Mononuclear cell (primary cell): ENCODE results near the gene MAEA. TPM values are rescaled to one million over a fixed set of nuclear protein-coding genes. Genes with fewer than 3 reads are reported as not detected.
"Not testable (repeated sequence)": the region's sequence is repeated elsewhere in the genome, so short reads cannot be mapped to it uniquely, and the experiment has no call there.

Experiments
- H3K27me3 ChIP-seq: 2 replicates; pipeline ENCODE4 v1.6.0; 2011; ENCODE audit warnings: low read length, control low read depth; ENCODE audit not compliant: insufficient read depth
- H3K4me1 ChIP-seq: 2 replicates; pipeline ENCODE4 v1.5.1; 2011; ENCODE audit warnings: mild to moderate bottlenecking, low read length, control low read depth; ENCODE audit not compliant: insufficient read depth
- H3K4me3 ChIP-seq: 2 replicates; pipeline ENCODE4 v1.5.1; 2011; ENCODE audit warnings: mild to moderate bottlenecking, low read length, moderate library complexity
- H3K9me3 ChIP-seq: 2 replicates; pipeline ENCODE4 v1.5.1; 2011; ENCODE audit warnings: low read depth, mild to moderate bottlenecking, control low read depth, low read length
- total RNA-seq: library from RNA; depleted of rRNA; stranded (reverse); fragments of >200 nt; gene quantifications from one replicate; pipeline ENCODE4 v1.2.3, GENCODE V29; 2012

Gene MAEA
- total RNA-seq, 1 donor = 33.8 TPM

- H3K9me3 ChIP-seq = no peaks in the 10 kb centered on the region
- H3K4me3 ChIP-seq = no peak overlapping the region
- peaks cover 15% of the 10 kb centered on the region for H3K4me1 ChIP-seq
- no peaks in the 10 kb centered on the region for H3K27me3 ChIP-seq
These were observed 3.7 kb upstream of the MAEA start for GRCh38 chr4:1285790-1286553.

GRCh38 chr4:1288786-1289185 lies 905 bp upstream of the MAEA start:
- no peaks in the 10 kb centered on the region for H3K9me3 ChIP-seq
- no peaks in the 10 kb centered on the region for H3K27me3 ChIP-seq
- peak overlapping the region; percentile 80 for H3K4me3 ChIP-seq

GRCh38 chr4:1290165-1290977 lies 680 bp downstream of the MAEA start:
- Histone ChIP-seq H3K27me3 (no peaks in the 10 kb centered on the region), H3K4me1 (peaks cover 54% of the 10 kb centered on the region), H3K9me3 (no peaks in the 10 kb centered on the region), H3K4me3 (peak overlapping the region; percentile 80)

More at GRCh38 chr4:1288786-1289185, 905 bp upstream of the MAEA start:
- H3K4me1 ChIP-seq = peaks cover 42% of the 10 kb centered on the region

- Histone ChIP-seq H3K27me3 (no peaks in the 10 kb centered on the region), H3K4me3 (peak overlapping the region; percentile 80), H3K9me3 (no peaks in the 10 kb centered on the region), H3K4me1 (peaks cover 54% of the 10 kb centered on the region)
These were observed 1.4 kb downstream of the MAEA start for GRCh38 chr4:1291091-1291490.

- H3K9me3 ChIP-seq = no peaks in the 10 kb centered on the region
- H3K4me1 ChIP-seq = peaks cover 54% of the 10 kb centered on the region
- H3K27me3 ChIP-seq = no peaks in the 10 kb centered on the region
- H3K4me3 ChIP-seq = no peak overlapping the region
These were observed 2.5 kb downstream of the MAEA start for GRCh38 chr4:1291996-1292702.

- not testable (repeated sequence) for H3K4me3 ChIP-seq, H3K27me3 ChIP-seq, H3K9me3 ChIP-seq
- H3K4me1 ChIP-seq = peaks cover 54% of the 10 kb centered on the region
These were observed 3.0 kb downstream of the MAEA start for GRCh38 chr4:1292703-1293011.

GRCh38 chr4:1293531-1293941 lies 3.8 kb downstream of the MAEA start:
- H3K27me3 ChIP-seq = no peaks in the 10 kb centered on the region
- H3K9me3 ChIP-seq = no peaks in the 10 kb centered on the region
- peaks cover 54% of the 10 kb centered on the region for H3K4me1 ChIP-seq
- H3K4me3 ChIP-seq = no peak overlapping the region

- Histone ChIP-seq H3K4me1 (peaks cover 53% of the 10 kb centered on the region), H3K27me3 (no peaks in the 10 kb centered on the region), H3K4me3 (no peak overlapping the region), H3K9me3 (no peaks in the 10 kb centered on the region)
These were observed 4.3 kb downstream of the MAEA start for GRCh38 chr4:1293991-1294390.

GRCh38 chr4:1294424-1294823 lies 4.7 kb downstream of the MAEA start:
- H3K9me3 ChIP-seq = no peaks in the 10 kb centered on the region
- H3K27me3 ChIP-seq = no peaks in the 10 kb centered on the region
- H3K4me3 ChIP-seq = no peak overlapping the region
- peaks cover 53% of the 10 kb centered on the region for H3K4me1 ChIP-seq

GRCh38 chr4:1294891-1295290 lies 5.2 kb downstream of the MAEA start:
- H3K27me3 ChIP-seq = no peaks in the 10 kb centered on the region
- no peaks in the 10 kb centered on the region for H3K9me3 ChIP-seq
- H3K4me1 ChIP-seq = peaks cover 58% of the 10 kb centered on the region
- H3K4me3 ChIP-seq = no peak overlapping the region

- Histone ChIP-seq H3K4me3 (no peak overlapping the region), H3K4me1 (peaks cover 60% of the 10 kb centered on the region), H3K9me3 (no peaks in the 10 kb centered on the region), H3K27me3 (no peaks in the 10 kb centered on the region)
These were observed 5.8 kb downstream of the MAEA start for GRCh38 chr4:1295405-1296055.

GRCh38 chr4:1296324-1297022 lies 6.8 kb downstream of the MAEA start:
- no peaks in the 10 kb centered on the region for H3K27me3 ChIP-seq
- no peak overlapping the region for H3K4me3 ChIP-seq
- H3K4me1 ChIP-seq = peaks cover 60% of the 10 kb centered on the region
- no peaks in the 10 kb centered on the region for H3K9me3 ChIP-seq

- Histone ChIP-seq H3K4me1 (peaks cover 60% of the 10 kb centered on the region), H3K27me3 (no peaks in the 10 kb centered on the region), H3K9me3 (no peaks in the 10 kb centered on the region), H3K4me3 (no peak overlapping the region)
These were observed 7.3 kb downstream of the MAEA start for GRCh38 chr4:1297023-1297395.

GRCh38 chr4:1297456-1298325 lies 8.0 kb downstream of the MAEA start:
- Histone ChIP-seq H3K27me3 (no peaks in the 10 kb centered on the region), H3K4me3 (no peak overlapping the region), H3K4me1 (peaks cover 53% of the 10 kb centered on the region), H3K9me3 (no peaks in the 10 kb centered on the region)
